Left lung (tissue), 10 donors: ENCODE measurements around the gene CRTC1. TPM values are rescaled to one million over a fixed set of nuclear protein-coding genes. Genes with fewer than 3 reads are reported as not detected.
"Not testable (repeated sequence)": the region's sequence is repeated elsewhere in the genome, so short reads cannot be mapped to it uniquely, and the experiment has no call there.

ENCODE experiments used
- ATAC-seq: fragments of 200-7000 bp; cut with Tn5 transposase; one replicate; pipeline ENCODE4 v1.9.1; 2020; ENCODE audit warnings: moderate library complexity
- DNase-seq, 4 donors: peaks; one replicate each; pipeline ENCODE4 v3.0.0-alpha.2; 2013 to 2020
- H3K27ac ChIP-seq, 2 donors: fragments of 200-600 bp; sonication (generic) in 1 of 2; one replicate each; pipeline versions ENCODE4 v1.5.0 to v1.8.0; 2020 to 2021
- H3K27me3 ChIP-seq, 2 donors: fragments of 200-600 bp; sonication (generic) in 1 of 2; one replicate each; pipeline versions ENCODE4 v1.5.0 to v1.8.0; 2020 to 2021
- H3K36me3 ChIP-seq, 2 donors: fragments of 200-600 bp; sonication (generic) in 1 of 2; one replicate each; pipeline versions ENCODE4 v1.5.0 to v1.8.0; 2020 to 2021
- H3K4me1 ChIP-seq, 2 donors: fragments of 200-600 bp; one replicate each; pipeline ENCODE4 v1.8.0; 2021
- H3K4me3 ChIP-seq, 2 donors: fragments of 200-600 bp; sonication (generic) in 1 of 2; one replicate each; pipeline versions ENCODE4 v1.5.0 to v1.8.0; 2020 to 2021; ENCODE audit warnings: mild to moderate bottlenecking in 1 of 2
- H3K9me3 ChIP-seq, 2 donors: fragments of 200-600 bp; sonication (generic) in 1 of 2; one replicate each; pipeline versions ENCODE4 v1.5.0 to v1.8.0; 2020 to 2021
- intact Hi-C, 2 donors: fragments of 100-400 bp; cut with DNase I; formaldehyde crosslinking; loops; one replicate each; pipeline versions ENCODE4 v1.11.2 to v1.14.2; 2022
- polyA plus RNA-seq, 6 donors: library from polyadenylated mRNA; unstranded; fragments of 120-200 nt; gene quantifications; one replicate each; pipeline ENCODE4 v1.2.1, GENCODE V29; 2013; ENCODE audit not compliant: insufficient read length in 6 of 6
- total RNA-seq, 2 donors: library from RNA; stranded (reverse); fragmentation: NEBNext Ultra II Directional; extraction: Animal tissue kit (Norgen Biotek cat#: 25700); gene quantifications; one replicate each; pipeline ENCODE4 v1.2.1, GENCODE V29; 2021
- TF ChIP-seq, protein P1 (sequence below), 2 donors: fragments of 200-600 bp; sonication (generic) in 1 of 2; IDR thresholded peaks; one replicate each; pipeline versions ENCODE4 v1.5.0 to v1.8.0; 2021; ENCODE audit warnings: antibody characterized with exemption in 2 of 2
- donor health status: DM: no; HTN: yes; CAD: no.
- donor health status: DM: no; HTN: no; CAD: no.

The CRTC1 gene
- total and polyA plus RNA-seq, 8 donors, result 11.3 to 23.9 (median 14.6) TPM

GRCh38 chr19:18723871-18724377 lies 40.4 kb downstream of the CRTC1 start:
- DNase-seq, result no peak
- ATAC-seq, result no peak
- Histone ChIP-seq H3K27ac (no peak overlapping the region), H3K27me3 (no peaks in the 10 kb centered on the region), H3K9me3 (no peaks in the 10 kb centered on the region), H3K4me3 (no peak overlapping the region), H3K36me3 (no peaks in the 10 kb centered on the region), H3K4me1 (no peaks in the 10 kb centered on the region)
- TF ChIP-seq, protein P1, sequence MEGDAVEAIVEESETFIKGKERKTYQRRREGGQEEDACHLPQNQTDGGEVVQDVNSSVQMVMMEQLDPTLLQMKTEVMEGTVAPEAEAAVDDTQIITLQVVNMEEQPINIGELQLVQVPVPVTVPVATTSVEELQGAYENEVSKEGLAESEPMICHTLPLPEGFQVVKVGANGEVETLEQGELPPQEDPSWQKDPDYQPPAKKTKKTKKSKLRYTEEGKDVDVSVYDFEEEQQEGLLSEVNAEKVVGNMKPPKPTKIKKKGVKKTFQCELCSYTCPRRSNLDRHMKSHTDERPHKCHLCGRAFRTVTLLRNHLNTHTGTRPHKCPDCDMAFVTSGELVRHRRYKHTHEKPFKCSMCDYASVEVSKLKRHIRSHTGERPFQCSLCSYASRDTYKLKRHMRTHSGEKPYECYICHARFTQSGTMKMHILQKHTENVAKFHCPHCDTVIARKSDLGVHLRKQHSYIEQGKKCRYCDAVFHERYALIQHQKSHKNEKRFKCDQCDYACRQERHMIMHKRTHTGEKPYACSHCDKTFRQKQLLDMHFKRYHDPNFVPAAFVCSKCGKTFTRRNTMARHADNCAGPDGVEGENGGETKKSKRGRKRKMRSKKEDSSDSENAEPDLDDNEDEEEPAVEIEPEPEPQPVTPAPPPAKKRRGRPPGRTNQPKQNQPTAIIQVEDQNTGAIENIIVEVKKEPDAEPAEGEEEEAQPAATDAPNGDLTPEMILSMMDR (IDR thresholded peaks at IDR 0.05), result no peak
- intact Hi-C loops, result no loop called here

DNA sequence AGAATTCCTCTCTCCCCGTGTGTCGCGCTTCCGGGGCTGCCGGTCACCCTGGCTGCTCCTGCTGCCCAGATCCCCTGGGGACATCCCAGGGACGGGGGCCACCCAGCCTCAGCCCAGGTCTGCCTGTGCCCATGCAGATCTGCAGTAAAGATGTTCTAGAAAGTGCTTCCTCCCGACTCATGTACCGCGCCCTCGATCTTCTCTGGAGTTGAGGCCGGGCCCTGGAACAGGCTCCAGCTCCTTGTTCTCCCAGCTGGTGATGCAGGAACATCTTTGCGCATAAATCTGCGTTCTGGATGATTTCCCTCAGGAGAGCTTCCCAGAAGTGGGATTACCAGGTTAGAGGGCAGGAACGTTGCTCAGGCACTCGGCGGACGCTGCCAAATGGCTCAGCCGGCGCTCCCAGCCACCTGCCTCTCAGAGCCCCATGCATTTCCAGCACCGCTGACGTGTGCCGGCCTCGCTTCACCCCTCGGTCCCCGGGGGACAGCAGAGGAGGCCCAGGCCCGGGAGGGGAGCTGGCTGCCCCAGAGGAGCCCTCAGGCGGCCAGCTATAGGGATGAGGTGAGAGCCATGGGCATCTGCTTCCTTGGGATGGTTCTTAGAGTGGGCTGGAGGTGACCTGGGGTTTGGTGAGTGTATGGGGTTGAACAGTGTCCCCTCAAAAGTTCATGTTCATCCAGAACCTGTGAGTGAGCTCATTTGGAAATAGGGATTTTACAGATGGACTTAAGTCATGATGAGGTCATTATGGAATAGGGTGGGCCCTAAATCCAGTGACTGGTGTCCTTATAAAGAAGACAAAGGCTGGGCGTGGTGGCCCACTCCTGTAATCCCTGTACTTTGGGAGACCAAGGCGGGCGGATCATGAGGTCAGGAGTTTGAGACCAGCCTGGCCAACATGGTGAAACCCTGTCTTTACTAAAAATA lies 42.6 kb downstream of the CRTC1 start:
- Histone ChIP-seq H3K27me3 (no peaks in the 10 kb centered on the region), H3K4me3 (no peak overlapping the region), H3K36me3 (no peaks in the 10 kb centered on the region), H3K27ac (no peak overlapping the region), H3K4me1 (no peaks in the 10 kb centered on the region), H3K9me3 (no peaks in the 10 kb centered on the region)
- ATAC-seq, result no peak
- TF ChIP-seq, protein P1 (IDR thresholded peaks at IDR 0.05), result no peak
- intact Hi-C loops, result no loop called here
- no peak for DNase-seq

- intact Hi-C loops, result no loop called here
- Histone ChIP-seq H3K9me3 (no peaks in the 10 kb centered on the region), H3K27ac (no peak overlapping the region), H3K4me1 (no peaks in the 10 kb centered on the region), H3K27me3 (no peaks in the 10 kb centered on the region), H3K36me3 (no peaks in the 10 kb centered on the region), H3K4me3 (no peak overlapping the region)
- DNase-seq (no peak), ATAC-seq (no peak)
- TF ChIP-seq, protein P1 (IDR thresholded peaks at IDR 0.05), result no peak
These were observed 43.4 kb downstream of the CRTC1 start for GRCh38 chr19:18726846-18727245.

GRCh38 chr19:18727602-18728001 lies 44.1 kb downstream of the CRTC1 start:
- H3K27me3 ChIP-seq, DNase-seq, H3K27ac ChIP-seq, H3K9me3 ChIP-seq, intact Hi-C loops, H3K4me1 ChIP-seq, H3K4me3 ChIP-seq, H3K36me3 ChIP-seq, ATAC-seq: not testable (repeated sequence)

- no peaks in the 10 kb centered on the region for H3K27me3 ChIP-seq
- ATAC-seq, result no peak
- H3K27ac ChIP-seq, result no peak overlapping the region
- no peaks in the 10 kb centered on the region for H3K9me3 ChIP-seq
- intact Hi-C loops, result no loop called here
- DNase-seq, result no peak
- TF ChIP-seq, protein P1 (IDR thresholded peaks at IDR 0.05), result no peak
- H3K36me3 ChIP-seq, result no peaks in the 10 kb centered on the region
- no peaks in the 10 kb centered on the region for H3K4me1 ChIP-seq
- no peak overlapping the region for H3K4me3 ChIP-seq
These were observed 46.6 kb downstream of the CRTC1 start for GRCh38 chr19:18729933-18730530.
